IPS-NIHi7 (cell line): Measurements from ENCODE around the gene OR51V1.
A peak's percentile ranks its signal among the peaks of the same experiment; 100 is the strongest.

Experiments used
- DNase-seq: peaks from one replicate; pipeline ENCODE4 v3.0.0; 2012; ENCODE audit warnings: mixed read lengths; ENCODE audit errors: extremely low spot score

The OR51V1 gene

DNA sequence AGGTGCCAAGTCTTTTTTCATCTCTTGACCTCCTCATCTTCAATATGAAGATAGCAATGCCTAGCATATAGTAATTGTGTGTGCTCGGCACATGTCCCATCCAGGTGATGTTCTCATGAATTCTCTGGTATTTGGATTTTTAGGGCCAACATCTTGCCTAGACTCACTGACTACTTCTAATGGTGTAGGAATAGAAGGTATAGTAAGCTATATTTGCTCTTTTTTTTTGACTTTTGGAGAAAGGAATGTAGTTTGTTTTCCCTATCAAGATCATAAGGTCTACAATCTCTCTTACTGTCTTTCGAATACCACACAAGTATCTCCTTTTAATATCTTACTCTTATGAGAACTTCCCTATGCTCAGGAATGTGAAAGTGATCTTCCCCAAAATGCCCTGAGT lies 30.6 kb upstream of the OR51V1 start:
- DNase-seq = no peak

GRCh38 chr11:5230266-5230665 lies 29.8 kb upstream of the OR51V1 start:
- DNase-seq = no peak

- DNase-seq = no peak
These were observed 29.3 kb upstream of the OR51V1 start for GRCh38 chr11:5229796-5230195.

DNA sequence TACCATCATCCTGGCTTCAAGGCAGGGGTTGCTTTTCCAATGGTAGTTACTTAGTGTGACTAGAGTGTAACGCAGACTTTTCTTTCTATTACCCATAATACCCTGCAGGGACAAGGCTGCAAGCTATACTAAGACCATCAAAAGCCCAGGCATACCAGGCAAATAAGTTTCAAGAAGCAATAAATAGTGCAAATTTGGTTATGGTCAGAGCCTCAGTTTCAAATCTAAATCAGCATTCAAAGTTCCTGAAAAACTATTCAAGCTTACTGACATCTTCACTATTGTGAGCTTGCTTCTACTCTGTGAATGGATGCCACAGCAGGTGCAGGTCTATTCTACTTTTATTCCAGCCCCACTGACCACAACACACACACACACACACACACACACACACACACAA lies 28.9 kb upstream of the OR51V1 start:
- no peak for DNase-seq

- DNase-seq = no peak
These were observed 27.6 kb upstream of the OR51V1 start for GRCh38 chr11:5228124-5228523.

DNA sequence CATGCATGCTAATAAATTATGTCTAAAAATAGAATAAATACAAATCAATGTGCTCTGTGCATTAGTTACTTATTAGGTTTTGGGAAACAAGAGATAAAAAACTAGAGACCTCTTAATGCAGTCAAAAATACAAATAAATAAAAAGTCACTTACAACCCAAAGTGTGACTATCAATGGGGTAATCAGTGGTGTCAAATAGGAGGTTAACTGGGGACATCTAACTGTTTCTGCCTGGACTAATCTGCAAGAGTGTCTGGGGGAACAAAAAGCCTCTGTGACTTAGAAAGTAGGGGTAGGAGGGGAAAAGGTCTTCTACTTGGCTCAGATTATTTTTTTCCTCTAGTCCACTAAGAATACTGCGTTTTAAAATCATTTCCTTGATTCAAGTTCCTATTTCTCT lies 27.2 kb upstream of the OR51V1 start:
- DNase-seq = no peak

GRCh38 chr11:5226732-5227310 lies 26.3 kb upstream of the OR51V1 start, which contains the start of gene HBB:
TSS of gene HBB (minus strand) at chr11:5227071. CDS start at chr11:5227021, 50 bp downstream.
- no peak for DNase-seq

- no peak for DNase-seq
These were observed 25.0 kb upstream of the OR51V1 start for GRCh38 chr11:5225480-5225871.

DNA sequence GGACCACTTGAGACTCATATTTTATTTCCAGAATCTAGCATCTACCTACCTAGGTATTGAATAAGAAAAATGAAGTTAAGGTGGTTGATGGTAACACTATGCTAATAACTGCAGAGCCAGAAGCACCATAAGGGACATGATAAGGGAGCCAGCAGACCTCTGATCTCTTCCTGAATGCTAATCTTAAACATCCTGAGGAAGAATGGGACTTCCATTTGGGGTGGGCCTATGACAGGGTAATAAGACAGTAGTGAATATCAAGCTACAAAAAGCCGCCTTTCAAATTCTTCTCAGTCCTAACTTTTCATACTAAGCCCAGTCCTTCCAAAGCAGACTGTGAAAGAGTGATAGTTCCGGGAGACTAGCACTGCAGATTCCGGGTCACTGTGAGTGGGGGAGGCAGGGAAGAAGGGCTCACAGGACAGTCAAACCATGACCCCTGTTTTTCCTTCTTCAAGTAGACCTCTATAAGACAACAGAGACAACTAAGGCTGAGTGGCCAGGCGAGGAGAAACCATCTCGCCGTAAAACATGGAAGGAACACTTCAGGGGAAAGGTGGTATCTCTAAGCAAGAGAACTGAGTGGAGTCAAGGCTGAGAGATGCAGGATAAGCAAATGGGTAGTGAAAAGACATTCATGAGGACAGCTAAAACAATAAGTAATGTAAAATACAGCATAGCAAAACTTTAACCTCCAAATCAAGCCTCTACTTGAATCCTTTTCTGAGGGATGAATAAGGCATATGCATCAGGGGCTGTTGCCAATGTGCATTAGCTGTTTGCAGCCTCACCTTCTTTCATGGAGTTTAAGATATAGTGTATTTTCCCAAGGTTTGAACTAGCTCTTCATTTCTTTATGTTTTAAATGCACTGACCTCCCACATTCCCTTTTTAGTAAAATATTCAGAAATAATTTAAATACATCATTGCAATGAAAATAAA lies 24.3 kb upstream of the OR51V1 start:
- DNase-seq = no peak

GRCh38 chr11:5223686-5224085 lies 23.2 kb upstream of the OR51V1 start:
- DNase-seq = no peak

- no peak for DNase-seq
These were observed 22.7 kb upstream of the OR51V1 start for GRCh38 chr11:5223146-5223545.

DNA sequence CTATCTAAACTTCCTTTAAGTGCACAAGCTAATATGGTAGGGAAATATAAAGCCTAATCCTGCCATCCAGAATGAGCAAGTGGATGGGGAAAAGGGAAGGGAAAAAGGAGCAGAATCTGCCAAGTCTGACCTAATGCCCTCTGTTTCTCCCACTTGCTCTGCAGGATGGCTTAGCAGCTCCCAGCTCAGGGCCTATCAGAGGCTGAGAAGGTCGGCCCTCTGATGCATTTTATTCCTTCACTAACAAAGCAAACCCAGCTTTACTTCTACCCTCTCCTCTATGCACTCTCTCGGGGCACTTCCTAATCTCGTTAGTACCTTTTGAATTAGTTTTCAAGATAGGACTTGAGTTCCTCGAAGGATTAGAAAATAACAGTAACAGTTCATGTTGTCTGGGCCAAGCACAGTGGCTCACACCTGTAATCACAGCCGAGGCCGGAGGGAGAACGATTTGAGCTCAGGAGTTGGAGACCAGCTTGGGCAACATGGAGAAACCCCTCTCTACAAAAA lies 9.9 kb upstream of the OR51V1 start:
- peak; percentile 20 for DNase-seq

GRCh38 chr11:5204787-5205186 lies 4.3 kb upstream of the OR51V1 start:
- peak; percentile 80 for DNase-seq

DNA sequence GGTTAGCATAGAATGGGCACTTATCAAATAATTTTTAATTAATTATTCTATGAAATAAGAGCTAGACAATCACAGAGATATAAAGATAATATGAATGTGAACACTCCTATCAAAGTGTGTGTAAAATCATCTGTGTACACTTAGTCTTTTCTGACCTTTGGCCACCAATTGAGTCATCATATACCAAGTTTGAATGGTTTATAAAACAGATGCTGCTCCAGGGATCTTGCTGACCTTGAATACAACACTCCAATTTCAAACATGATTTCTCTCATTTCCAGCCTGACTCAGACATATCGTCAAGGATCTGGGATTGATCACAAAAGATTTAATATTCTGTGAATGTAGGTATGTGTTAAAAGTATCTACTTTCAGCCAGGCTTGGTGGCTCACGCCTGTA lies 2.9 kb upstream of the OR51V1 start:
- DNase-seq = no peak

- DNase-seq = no peak
These were observed 2.2 kb downstream of the OR51V1 start for GRCh38 chr11:5198285-5198684.

- DNase-seq = no peak
These were observed 2.9 kb downstream of the OR51V1 start for GRCh38 chr11:5197536-5197935.

- no peak for DNase-seq
These were observed 3.8 kb downstream of the OR51V1 start for GRCh38 chr11:5196731-5197130.

DNA sequence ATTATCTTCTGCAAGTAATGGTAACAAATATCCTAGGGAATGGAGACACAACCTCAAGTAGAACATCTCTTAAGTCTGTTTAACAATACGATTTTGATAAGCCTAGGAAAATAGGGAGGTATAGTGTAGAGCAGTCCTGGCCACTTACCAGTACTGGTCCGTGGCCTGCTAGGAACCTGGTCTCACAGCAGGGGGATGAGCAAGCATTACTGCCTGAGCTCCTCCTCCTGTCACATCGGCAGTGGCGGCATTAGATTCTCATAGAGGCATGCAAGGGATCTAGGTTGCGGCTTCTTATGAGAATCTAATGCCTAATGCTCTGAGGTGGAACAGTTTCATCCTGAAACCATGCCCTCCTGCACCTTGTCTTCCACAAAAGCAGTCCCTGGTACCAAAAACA lies 4.4 kb downstream of the OR51V1 start:
- peak; percentile 11 for DNase-seq

GRCh38 chr11:5192738-5193137 lies 7.7 kb downstream of the OR51V1 start:
- DNase-seq = no peak

DNA sequence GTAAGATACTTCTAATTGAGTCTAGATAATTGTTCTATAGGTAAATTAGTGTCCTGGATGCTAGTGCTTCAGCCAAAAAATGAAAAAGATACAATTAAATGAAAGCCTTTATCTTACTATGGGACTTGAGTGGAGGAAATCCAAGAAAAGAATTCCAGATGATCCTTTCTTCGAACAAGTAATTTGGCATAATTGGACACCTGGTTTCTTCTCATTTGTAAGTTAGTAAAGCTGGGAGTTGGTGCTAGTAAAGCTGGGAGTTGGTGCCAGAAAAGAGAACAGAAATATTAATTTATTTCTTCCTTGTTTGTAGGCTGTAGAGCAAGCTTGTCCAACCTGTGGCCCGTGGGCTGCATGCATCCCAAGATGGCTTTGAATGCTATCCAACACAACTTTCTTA lies 12.3 kb downstream of the OR51V1 start:
- no peak for DNase-seq

GRCh38 chr11:5178046-5178837 lies 22.2 kb downstream of the OR51V1 start:
- no peak for DNase-seq

GRCh38 chr11:5174934-5175333 lies 25.5 kb downstream of the OR51V1 start:
- no peak for DNase-seq
